H1 (cell line): Measurements from ENCODE around the gene MAN1C1. TPM values are rescaled to one million over a fixed set of nuclear protein-coding genes. Genes with fewer than 3 reads are reported as not detected.

Experiments used
- CTCF ChIA-PET: fragments of 300-600 bp; sonication (Branson Sonifier 250); formaldehyde crosslinking; loops from one replicate; lab custom pipeline; 2021; ENCODE audit not compliant: partially characterized antibody; lab: Charles Lee
- POLR2A ChIA-PET: fragments of 300-600 bp; sonication (Branson Sonifier 250); formaldehyde crosslinking; loops from one replicate; lab custom pipeline; 2021; ENCODE audit warnings: inconsistent platforms; ENCODE audit not compliant: partially characterized antibody; lab: Charles Lee
- DNase-seq, 2 experiments: peaks; one replicate each; pipeline versions ENCODE4 v3.0.0 to v3.0.0-alpha.2; 2010 to 2022; ENCODE audit warnings: low spot score in 2 of 2, low read depth in 1 of 2, mixed read lengths in 1 of 2
- FAIRE-seq: peaks from 2 replicates; lab custom pipeline; 2011; peaks lifted over from hg19 to GRCh38; lab: Jason Lieb, UNC
- H2AFZ ChIP-seq: 2 replicates; pipeline ENCODE4 v1.8.1; 2012; ENCODE audit warnings: low read length, inconsistent platforms
- H2AK5ac ChIP-seq: 2 replicates; pipeline ENCODE4 v1.6.1; 2013; ENCODE audit warnings: low read depth, low read length
- H2BK120ac ChIP-seq: replicated peaks from 2 replicates; pipeline ENCODE3; 2013; ENCODE audit warnings: low read depth, low read length, inconsistent platforms
- H2BK12ac ChIP-seq: 2 replicates; pipeline ENCODE4 v1.6.1; 2013; ENCODE audit warnings: low read depth, low read length
- H2BK15ac ChIP-seq: 2 replicates; pipeline ENCODE4 v1.6.1; 2013; ENCODE audit warnings: low read length
- H2BK20ac ChIP-seq: 2 replicates; pipeline ENCODE4 v1.6.1; 2013; ENCODE audit warnings: low read length
- H2BK5ac ChIP-seq: 2 replicates; pipeline ENCODE4 v1.6.1; 2013; ENCODE audit warnings: low read depth, low read length
- H3K14ac ChIP-seq: 2 replicates; pipeline ENCODE4 v1.6.1; 2013; ENCODE audit warnings: inconsistent platforms; ENCODE audit not compliant: insufficient read length
- H3K18ac ChIP-seq: 2 replicates; pipeline ENCODE4 v1.6.1; 2013; ENCODE audit warnings: low read length; ENCODE audit errors: extremely low read depth
- H3K23ac ChIP-seq: 2 replicates; pipeline ENCODE4 v1.6.1; 2013; ENCODE audit warnings: inconsistent platforms; ENCODE audit not compliant: insufficient read length
- H3K23me2 ChIP-seq: 2 replicates; pipeline ENCODE4 v1.6.1; 2013; ENCODE audit warnings: low read depth, low read length
- H3K27ac ChIP-seq: 2 replicates; pipeline ENCODE4 v1.6.1; 2011; ENCODE audit warnings: low read depth, low read length, inconsistent platforms
- H3K27me3 ChIP-seq, 4 experiments: replicated peaks in 1 of 4; 1 replicate in 1 of 4; 2 replicates in 3 of 4; pipeline versions ENCODE4 v1.6.1 to v1.8.1; 2011 to 2013; ENCODE audit warnings: low read length in 3 of 4, mild to moderate bottlenecking in 3 of 4, inconsistent platforms in 2 of 4, mixed read lengths in 2 of 4, moderate library complexity in 1 of 4; ENCODE audit not compliant: control insufficient read depth in 3 of 4, insufficient read depth in 3 of 4; ENCODE audit errors: extremely low read depth in 1 of 4
- H3K36me3 ChIP-seq, 4 experiments: 2 replicates each; pipeline versions ENCODE4 v1.6.1 to v1.8.1; 2011 to 2013; ENCODE audit warnings: mild to moderate bottlenecking in 4 of 4, low read length in 3 of 4, moderate library complexity in 2 of 4, control low read depth in 1 of 4, inconsistent platforms in 1 of 4; ENCODE audit not compliant: insufficient read depth in 4 of 4, control insufficient read depth in 2 of 4
- H3K4ac ChIP-seq: replicated peaks from 2 replicates; pipeline ENCODE3; 2013; ENCODE audit warnings: low read length, low read depth, mixed read lengths, inconsistent platforms; ENCODE audit not compliant: insufficient read length
- H3K4me1 ChIP-seq, 4 experiments: replicated peaks in 1 of 4; 1 replicate in 1 of 4; 2 replicates in 3 of 4; pipeline versions ENCODE4 v1.6.1 to v1.8.1; 2011 to 2013; ENCODE audit warnings: low read length in 3 of 4, inconsistent platforms in 2 of 4, mixed read lengths in 1 of 4; ENCODE audit not compliant: insufficient read depth in 4 of 4, control insufficient read depth in 3 of 4
- H3K4me2 ChIP-seq, 2 experiments: 2 replicates each; pipeline versions ENCODE4 v1.6.1 to v1.8.1; 2011 to 2013; ENCODE audit warnings: low read depth in 2 of 2, low read length in 2 of 2, control low read depth in 1 of 2, inconsistent platforms in 1 of 2, mild to moderate bottlenecking in 1 of 2; ENCODE audit not compliant: insufficient read depth in 1 of 2
- H3K4me3 ChIP-seq, 4 experiments: fragments of 200-600, 300-600 bp in 1 of 4; sonication (generic), shearing (Covaris generic), sonication (Bioruptor Twin) in 1 of 4; 2 replicates each; pipeline versions ENCODE4 v1.5.1 to v1.8.1; 2011 to 2016; ENCODE audit warnings: low read length in 4 of 4, low read depth in 3 of 4, control low read depth in 2 of 4, inconsistent platforms in 2 of 4, mild to moderate bottlenecking in 2 of 4, mixed read lengths in 1 of 4, moderate library complexity in 1 of 4; ENCODE audit not compliant: insufficient read depth in 2 of 4; ENCODE audit errors: extremely low read depth in 1 of 4
- H3K56ac ChIP-seq: replicated peaks from 2 replicates; pipeline ENCODE3; 2013; ENCODE audit warnings: low read depth, mild to moderate bottlenecking, mixed read lengths, low read length, inconsistent platforms; ENCODE audit not compliant: insufficient read length
- H3K79me1 ChIP-seq: 2 replicates; pipeline ENCODE4 v1.6.1; 2013; ENCODE audit warnings: low read depth, low read length, control low read depth
- H3K79me2 ChIP-seq, 2 experiments: 2 replicates each; pipeline versions ENCODE4 v1.6.1 to v1.8.1; 2012 to 2013; ENCODE audit warnings: low read length in 2 of 2, mild to moderate bottlenecking in 2 of 2, inconsistent platforms in 1 of 2; ENCODE audit not compliant: insufficient read depth in 2 of 2, control insufficient read depth in 1 of 2
- H3K9ac ChIP-seq, 4 experiments: replicated peaks in 1 of 4; 1 replicate in 1 of 4; 2 replicates in 3 of 4; pipeline versions ENCODE4 v1.6.1 to v1.8.1; 2011 to 2013; ENCODE audit warnings: low read depth in 3 of 4, low read length in 3 of 4, control low read depth in 2 of 4, mild to moderate bottlenecking in 2 of 4, moderate library complexity in 2 of 4, inconsistent platforms in 1 of 4; ENCODE audit errors: extremely low read depth in 1 of 4
- H3K9me3 ChIP-seq, 2 experiments: 2 replicates each; pipeline versions ENCODE4 v1.6.1 to v1.8.1; 2012 to 2013; ENCODE audit warnings: mild to moderate bottlenecking in 2 of 2, moderate library complexity in 2 of 2, control low read depth in 1 of 2, inconsistent platforms in 1 of 2, low read depth in 1 of 2, low read length in 1 of 2, mixed read lengths in 1 of 2; ENCODE audit not compliant: insufficient read depth in 2 of 2
- H4K20me1 ChIP-seq, 2 experiments: replicated peaks in 1 of 2; 2 replicates each; pipeline versions ENCODE3 to v1.8.1; 2011 to 2013; ENCODE audit warnings: inconsistent platforms in 2 of 2, low read length in 2 of 2, mild to moderate bottlenecking in 1 of 2; ENCODE audit not compliant: insufficient read depth in 2 of 2, control insufficient read depth in 1 of 2
- H4K5ac ChIP-seq: 2 replicates; pipeline ENCODE4 v1.6.1; 2013; ENCODE audit warnings: low read length, low read depth, mixed read lengths, inconsistent platforms; ENCODE audit not compliant: insufficient read length
- H4K8ac ChIP-seq: 2 replicates; pipeline ENCODE4 v1.8.0; 2013; ENCODE audit warnings: mild to moderate bottlenecking, moderate library complexity, low read length, inconsistent platforms; ENCODE audit not compliant: insufficient read depth; ENCODE audit errors: extremely low read depth
- H4K91ac ChIP-seq: replicated peaks from 2 replicates; pipeline ENCODE3; 2013; ENCODE audit warnings: low read length, mixed read lengths, inconsistent platforms; ENCODE audit not compliant: insufficient read length
- CHD1 ChIP-seq: IDR thresholded peaks from 2 replicates; pipeline ENCODE4 v1.6.1; 2012; ENCODE audit warnings: low read depth, low read length, improper control_type of control experiment
- CTCF ChIP-seq, 3 experiments: IDR thresholded peaks; 1 replicate in 2 of 3; 2 replicates in 1 of 3; pipeline versions ENCODE4 v1.5.1 to v1.6.1; 2011; ENCODE audit warnings: low read length in 3 of 3, mild to moderate bottlenecking in 3 of 3, inconsistent platforms in 2 of 3, low read depth in 1 of 3, moderate library complexity in 1 of 3; ENCODE audit not compliant: insufficient read depth in 1 of 3; ENCODE audit errors: control extremely low read depth in 1 of 3
- EGR1 ChIP-seq: IDR thresholded peaks from 2 replicates; pipeline ENCODE4 v1.6.1; 2011; ENCODE audit warnings: low read depth, low read length, borderline replicate concordance
- KDM4A ChIP-seq: IDR thresholded peaks from one replicate; pipeline ENCODE4 v1.7.1; 2012; ENCODE audit warnings: low read depth, mild to moderate bottlenecking, moderate library complexity, low read length, inconsistent platforms; ENCODE audit not compliant: severe bottlenecking
- KDM5A ChIP-seq: fragments of 200-600 bp; IDR thresholded peaks from 2 replicates; pipeline ENCODE4 v1.7.1; 2012; ENCODE audit warnings: mild to moderate bottlenecking, low read length, inconsistent platforms, mixed read lengths
- MAFK ChIP-seq: IDR thresholded peaks from 2 replicates; pipeline ENCODE4 v1.6.1; 2012; ENCODE audit warnings: low read depth, mild to moderate bottlenecking, improper control_type of control experiment, low read length
- RFX5 ChIP-seq: IDR thresholded peaks from 2 replicates; pipeline ENCODE4 v1.6.1; 2011; ENCODE audit warnings: low read depth, low read length, improper control_type of control experiment, borderline replicate concordance
- TBP ChIP-seq: IDR thresholded peaks from 2 replicates; pipeline ENCODE4 v1.6.1; 2011; ENCODE audit warnings: low read depth, low read length, improper control_type of control experiment
- ZNF274 ChIP-seq: IDR thresholded peaks from 2 replicates; pipeline ENCODE4 v1.7.0; 2012; ENCODE audit warnings: low read length, borderline replicate concordance; ENCODE audit errors: extremely low read depth
- WGBS, 2 experiments: shearing (Covaris generic) in 1 of 2; methylation state at CpG; one replicate each; pipeline versions ENCODE4 v1.1.6 to v1.1.7; 2013 to 2015; ENCODE audit warnings: low lambda C conversion rate in 2 of 2, mixed read lengths in 2 of 2, inconsistent platforms in 1 of 2, low coverage in 1 of 2, missing lambda C conversion rate in 1 of 2; ENCODE audit not compliant: insufficient replicate concordance in 2 of 2, insufficient coverage in 1 of 2, insufficient read length in 1 of 2; ENCODE audit errors: extremely low coverage in 1 of 2, missing lambda C conversion rate in 1 of 2; 5-methylcytosine and 5-hydroxymethylcytosine counted together
- polyA plus RNA-seq, 7 experiments: library from polyadenylated mRNA; depleted of rRNA in 3 of 7; stranded (reverse) in 5 of 7; unstranded in 2 of 7; fragments of >200 nt in 5 of 7; fragments of 200-250 nt in 2 of 7; gene quantifications; 1 replicate in 5 of 7; 2 replicates in 1 of 7; 4 replicates in 1 of 7; pipeline versions ENCODE4 v1.2.1 to v1.2.3, GENCODE V29; 2011 to 2013; ENCODE audit warnings: missing spikeins in 2 of 7, mixed read lengths in 2 of 7
- total RNA-seq: library from RNA; stranded (reverse); fragmentation: NEBNext Ultra II Directional; extraction: Animal tissue kit (Norgen Biotek cat#: 25700); gene quantifications from 2 replicates; pipeline ENCODE4 v1.2.1, GENCODE V29; 2021

Gene MAN1C1
- total and polyA plus RNA-seq, 2 of the 8 experiments (the other 6 are each of a cell fraction or from before 2014, with no cell fraction given) = 7.8 to 15.2 TPM

GRCh38 chr1:25805863-25806225 is 189.3 kb downstream of the MAN1C1 start:
- no peak overlapping the region for H3K27ac ChIP-seq
- H2BK20ac ChIP-seq = no peak overlapping the region
- H3K56ac ChIP-seq = no peak overlapping the region
- H3K18ac ChIP-seq = no peak overlapping the region
- CTCF ChIA-PET = interaction anchor here (1.0 to 1.3 kb wide), 2 partner anchors 8 to 233 kb away, joined by 3 to 5 read pairs; no protein-coding TSS in a partner anchor
- H2BK12ac ChIP-seq = no peak overlapping the region
- no peak overlapping the region for H2BK5ac ChIP-seq
- no peak overlapping the region for H3K4ac ChIP-seq
- H2AFZ ChIP-seq = no peak overlapping the region
- H3K4me3 ChIP-seq = no peak overlapping the region
- H4K91ac ChIP-seq = no peak overlapping the region
- H2BK15ac ChIP-seq = no peak overlapping the region
- H2BK120ac ChIP-seq = no peak overlapping the region
- no peaks in the 10 kb centered on the region for H3K79me2 ChIP-seq
- no peak overlapping the region for H3K4me2 ChIP-seq
- DNase-seq (no peak), FAIRE-seq (no peak)
- no peak overlapping the region for H4K5ac ChIP-seq
- no peaks in the 10 kb centered on the region for H3K27me3 ChIP-seq
- POLR2A ChIA-PET = no interaction called here
- H3K36me3 ChIP-seq = peaks cover 0 to 13% (median 5%) of the 10 kb centered on the region in 4 experiments; a peak in 4 of 8 replicates
- no peak for TF ChIP-seq ZNF274
- no peak for TF ChIP-seq CHD1
- TF ChIP-seq MAFK = no peak
- no peak for TF ChIP-seq RFX5
- TF ChIP-seq CTCF (IDR thresholded peaks at IDR 0.05; ENCODE audit: control extremely low read depth in 1 of 3, insufficient read depth in 1 of 3, low read depth in 1 of 3, low read length in 3 of 3) = no peak
- TF ChIP-seq KDM5A = no peak
- TF ChIP-seq EGR1 = no peak
- TF ChIP-seq KDM4A = no peak
- TF ChIP-seq TBP = no peak
- no peaks in the 10 kb centered on the region for H3K9me3 ChIP-seq
- H3K4me1 ChIP-seq = peaks cover 2 to 3% (median 2%) of the 10 kb centered on the region in 4 experiments; a peak in 5 of 7 replicates
- H3K23me2 ChIP-seq = peaks cover 1% of the 10 kb centered on the region; the same call in 1 of the 2 replicates
- H4K20me1 ChIP-seq = peaks cover 0 to 10% of the 10 kb centered on the region in 2 experiments
- no peak overlapping the region for H2AK5ac ChIP-seq
- H3K14ac ChIP-seq = no peak overlapping the region
- 92% methylated on average over 3 of the region's 3 CpGs; no CpG with 5 or more reads in 1 of the 2 experiments for WGBS, 2 experiments
- H3K79me1 ChIP-seq = no peaks in the 10 kb centered on the region; the same call in 1 of the 2 replicates
- no peak overlapping the region for H3K23ac ChIP-seq
- no peak overlapping the region for H4K8ac ChIP-seq
- no peak overlapping the region for H3K9ac ChIP-seq
